DMS53 (cell line): Measurements from ENCODE around the gene SMAD4.
A peak's percentile ranks its signal among the peaks of the same experiment; 100 is the strongest.

Experiments used
- DNase-seq: peaks from one replicate; lab custom pipeline; 2025; lab: John Stamatoyannopoulos, UW

The SMAD4 gene

DNA sequence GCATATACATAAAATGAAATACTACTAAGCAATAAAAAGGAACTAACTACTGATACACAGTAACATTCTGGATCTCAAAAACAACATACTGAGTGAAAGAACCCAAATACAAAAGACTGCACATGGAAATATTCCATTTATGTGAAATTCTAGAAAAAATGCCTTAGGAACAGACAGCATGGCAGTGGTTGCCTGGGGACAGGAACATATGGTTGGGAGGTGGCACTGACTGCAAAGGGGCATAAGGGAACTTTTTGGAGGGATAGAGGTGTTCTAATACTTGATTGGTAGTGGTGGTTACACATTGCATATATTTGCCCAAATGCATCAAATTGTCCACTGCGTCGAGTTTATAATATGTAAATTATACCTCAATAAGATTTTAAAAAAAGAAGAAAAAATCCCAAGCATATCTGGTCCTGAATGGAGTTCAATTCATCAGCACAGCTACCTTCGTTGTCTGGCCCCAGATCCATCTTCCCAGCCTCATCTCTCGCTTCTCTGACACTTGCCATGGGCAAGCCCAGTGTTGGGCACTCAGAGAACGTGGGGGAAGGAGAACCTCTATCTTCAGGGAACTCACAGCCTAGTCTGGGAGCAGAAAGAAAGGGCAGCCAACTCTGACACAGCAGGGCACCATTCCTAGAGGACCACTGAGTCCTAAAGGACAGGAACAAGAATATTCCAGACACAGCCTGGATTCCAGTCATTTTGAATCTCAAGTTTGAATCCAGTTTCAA, 8.6 kb upstream of the SMAD4 start:
- no peak for DNase-seq

DNA sequence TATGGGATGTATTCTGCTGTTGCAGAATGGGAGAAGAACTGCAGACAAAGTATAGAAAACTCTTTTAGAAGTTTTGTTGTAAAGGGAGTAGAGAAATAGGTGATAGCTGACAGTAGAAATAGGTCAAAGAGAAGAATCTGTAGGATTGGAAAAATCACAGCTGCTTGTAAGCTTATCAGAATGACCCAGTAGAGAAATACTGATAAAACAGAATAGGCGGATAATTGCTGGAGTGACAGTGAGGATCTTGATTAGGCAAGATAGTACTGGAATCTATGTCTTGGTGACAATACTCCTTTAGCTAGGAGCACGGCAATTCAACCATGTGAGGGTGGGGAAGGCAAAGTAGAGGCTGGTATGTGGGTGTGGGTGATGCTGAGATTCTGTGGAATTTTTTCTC, 4.5 kb upstream of the SMAD4 start:
- DNase-seq, result no peak

DNA sequence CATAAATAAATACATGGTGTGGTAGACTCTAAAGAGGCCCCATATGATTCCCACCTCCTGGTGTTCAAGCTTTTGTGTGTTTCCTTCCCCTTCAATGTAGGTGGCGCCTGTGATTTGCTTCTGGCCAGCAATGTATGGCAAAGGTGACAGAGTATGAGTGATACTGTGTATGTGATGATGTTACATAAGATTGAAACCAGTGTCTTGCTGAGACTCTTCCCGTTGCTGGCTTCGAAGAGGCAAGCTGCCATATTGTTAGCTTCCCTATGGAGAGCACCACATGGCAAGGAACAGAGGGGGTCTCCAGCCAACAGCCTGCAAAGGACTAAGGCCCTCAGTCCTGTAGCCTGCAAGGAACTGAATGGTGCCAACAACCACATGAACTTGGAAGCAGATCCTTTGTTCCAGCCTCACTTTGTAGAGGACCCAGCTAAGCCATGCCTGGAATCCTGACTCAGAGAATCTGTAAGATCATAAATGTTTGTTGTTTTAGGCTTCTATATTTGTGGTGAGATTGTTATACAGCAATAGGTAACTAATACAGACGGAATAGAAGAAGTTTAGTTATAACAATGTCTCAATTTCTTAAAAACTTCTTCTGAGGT, 1.7 kb upstream of the SMAD4 start:
- peak; percentile 55 for DNase-seq

DNA sequence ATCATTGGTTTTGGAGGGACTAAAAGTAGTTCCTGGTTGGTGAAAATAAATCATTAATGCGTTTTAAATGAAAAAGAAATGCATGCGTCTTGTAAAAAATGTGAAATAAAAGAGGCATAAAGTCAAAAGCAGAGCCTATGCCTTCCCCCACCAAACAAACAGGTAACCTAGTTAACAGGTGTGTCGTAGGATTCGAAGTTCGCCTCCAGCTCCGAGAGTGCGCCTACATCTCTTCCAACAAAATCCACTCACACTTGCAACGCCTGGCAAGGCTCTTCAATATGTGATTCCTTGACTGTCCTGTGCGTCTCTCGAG, 677 bp upstream of the SMAD4 start:
- DNase-seq, result no peak

DNA sequence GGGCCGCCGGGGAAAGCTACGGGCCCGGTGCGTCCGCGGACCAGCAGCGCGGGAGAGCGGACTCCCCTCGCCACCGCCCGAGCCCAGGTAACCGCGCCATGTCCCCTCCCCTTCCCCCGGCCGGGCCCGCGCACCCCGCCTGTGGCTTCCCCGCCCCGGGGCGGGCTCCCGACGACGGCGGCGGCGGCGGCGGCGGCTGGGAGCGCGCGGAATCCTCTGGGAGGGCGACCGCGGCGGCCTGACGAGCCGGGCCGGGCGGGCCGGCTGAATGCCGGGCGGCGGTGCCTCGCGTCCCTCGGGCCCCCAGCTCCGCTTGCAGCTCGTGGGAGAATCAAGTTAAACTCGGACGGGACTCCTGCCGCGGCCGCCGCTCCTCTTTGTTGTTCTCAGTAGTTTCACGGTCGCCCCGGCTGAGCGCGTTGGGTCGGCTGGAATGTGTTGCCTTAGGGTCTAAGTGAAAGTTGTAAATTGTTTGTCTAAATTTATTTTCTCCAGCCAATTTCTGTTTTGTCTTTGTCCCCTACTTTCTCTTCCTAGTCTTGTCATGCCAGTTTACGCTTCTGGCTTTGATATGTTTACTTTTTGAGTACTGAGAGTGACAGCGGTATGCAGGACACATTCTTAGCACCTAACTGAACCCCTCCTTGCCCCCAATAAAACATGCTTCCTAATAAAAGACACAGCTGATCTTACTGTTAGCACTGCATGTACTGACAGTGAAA, 685 bp downstream of the SMAD4 start:
- DNase-seq, result peak; percentile 91

DNA sequence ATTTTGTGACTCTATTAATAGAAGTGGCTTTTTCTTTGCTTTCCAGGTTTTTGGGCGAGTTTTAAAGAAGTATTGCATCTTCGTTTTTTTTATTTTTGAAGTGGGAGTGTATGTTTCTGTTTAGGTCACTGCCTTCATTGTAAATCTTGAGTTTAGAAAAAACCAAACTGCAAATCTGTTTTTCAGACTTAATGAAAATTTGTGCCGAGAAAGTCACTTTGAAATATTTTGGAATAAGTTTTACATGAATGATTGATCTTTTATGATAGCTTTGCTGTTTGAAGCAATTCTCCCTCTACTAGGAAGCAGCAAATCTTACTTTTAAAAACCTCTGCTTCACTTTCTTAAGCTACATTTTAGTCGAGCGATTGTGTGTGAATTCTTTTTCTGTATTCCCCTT, 2.2 kb downstream of the SMAD4 start:
- no peak for DNase-seq

DNA sequence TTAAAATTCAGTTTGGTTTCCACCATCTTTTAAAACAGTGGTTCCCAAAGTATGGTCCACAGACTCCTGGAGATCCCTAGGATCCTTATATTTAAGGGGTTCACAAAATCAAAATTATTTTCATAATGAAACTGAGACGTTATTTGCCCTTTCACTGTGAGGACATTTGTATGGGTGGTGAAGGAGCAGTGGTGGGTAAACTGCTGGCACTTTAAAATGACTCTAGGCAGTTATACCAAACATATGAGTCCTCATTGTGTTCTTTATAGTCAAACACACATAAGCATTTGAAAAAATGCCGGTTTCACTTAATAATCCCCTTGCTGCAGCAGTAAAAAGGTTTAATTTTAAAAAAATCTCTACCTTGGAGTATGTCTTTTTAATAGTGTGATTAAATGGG, 7.2 kb downstream of the SMAD4 start:
- no peak for DNase-seq

DNA sequence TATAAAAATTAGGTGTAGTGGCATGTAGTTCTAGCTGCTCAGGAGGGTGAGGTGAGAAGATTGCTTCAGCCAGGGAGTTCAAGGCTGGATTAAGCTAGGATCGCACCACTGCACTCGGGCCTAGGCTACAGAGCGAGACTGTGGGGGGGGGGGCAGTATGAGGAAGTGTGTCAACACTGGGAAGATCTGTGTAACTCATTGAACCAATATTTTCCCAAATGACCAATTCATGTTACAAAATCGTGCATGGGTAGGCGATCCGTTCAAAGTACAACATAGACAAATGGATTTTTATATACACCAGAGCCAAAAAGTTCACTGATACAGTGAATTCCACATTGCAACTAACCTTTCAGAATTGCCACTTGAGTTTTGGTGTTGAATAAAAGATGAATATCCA, 8.1 kb downstream of the SMAD4 start:
- DNase-seq, result no peak

DNA sequence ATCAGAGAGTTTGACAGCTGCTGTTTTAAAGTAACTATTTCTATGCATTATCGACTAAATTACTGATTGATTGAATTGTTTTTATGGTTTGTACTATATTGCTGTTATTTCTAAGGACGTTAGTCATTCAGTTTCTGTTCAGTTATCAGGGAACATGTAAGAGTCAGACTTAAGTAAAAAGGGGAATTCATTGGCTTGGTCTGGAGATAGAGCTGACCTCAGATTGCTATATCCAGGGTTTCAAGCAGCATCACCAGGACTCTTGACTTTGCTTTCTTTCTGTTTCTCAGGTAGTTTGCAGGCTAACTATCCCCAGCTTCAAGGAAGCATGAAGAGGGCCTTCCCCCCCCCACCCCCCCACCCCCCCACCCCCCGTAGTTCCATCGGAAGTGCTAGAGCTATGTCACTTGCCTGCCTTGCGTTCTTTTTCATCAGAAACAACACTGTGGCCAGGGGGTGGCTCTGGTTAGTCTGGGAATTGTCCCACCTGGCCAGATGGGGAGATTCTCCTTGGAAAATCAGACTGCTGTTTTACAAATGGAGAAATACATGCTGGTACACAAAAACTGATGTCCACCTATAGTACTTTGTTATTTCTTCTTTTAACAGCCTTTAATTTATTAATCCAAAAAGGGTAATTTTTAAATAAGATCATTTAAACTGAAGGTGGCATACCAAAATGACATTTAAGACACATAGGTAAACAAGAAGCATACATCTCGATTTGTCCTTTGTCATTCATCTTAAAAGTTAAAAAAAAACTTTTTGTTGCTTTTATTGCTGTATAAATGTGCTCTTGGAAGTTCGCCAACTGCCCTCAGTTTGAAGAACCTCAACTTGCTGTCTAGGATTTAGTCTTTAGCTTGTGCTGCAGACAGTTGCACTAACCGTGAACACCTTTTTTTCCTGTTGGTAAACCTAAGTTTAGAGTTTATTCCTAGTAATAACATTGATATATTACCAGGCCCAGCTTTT, 9.4 kb downstream of the SMAD4 start:
- DNase-seq, result peak; percentile 14

DNA sequence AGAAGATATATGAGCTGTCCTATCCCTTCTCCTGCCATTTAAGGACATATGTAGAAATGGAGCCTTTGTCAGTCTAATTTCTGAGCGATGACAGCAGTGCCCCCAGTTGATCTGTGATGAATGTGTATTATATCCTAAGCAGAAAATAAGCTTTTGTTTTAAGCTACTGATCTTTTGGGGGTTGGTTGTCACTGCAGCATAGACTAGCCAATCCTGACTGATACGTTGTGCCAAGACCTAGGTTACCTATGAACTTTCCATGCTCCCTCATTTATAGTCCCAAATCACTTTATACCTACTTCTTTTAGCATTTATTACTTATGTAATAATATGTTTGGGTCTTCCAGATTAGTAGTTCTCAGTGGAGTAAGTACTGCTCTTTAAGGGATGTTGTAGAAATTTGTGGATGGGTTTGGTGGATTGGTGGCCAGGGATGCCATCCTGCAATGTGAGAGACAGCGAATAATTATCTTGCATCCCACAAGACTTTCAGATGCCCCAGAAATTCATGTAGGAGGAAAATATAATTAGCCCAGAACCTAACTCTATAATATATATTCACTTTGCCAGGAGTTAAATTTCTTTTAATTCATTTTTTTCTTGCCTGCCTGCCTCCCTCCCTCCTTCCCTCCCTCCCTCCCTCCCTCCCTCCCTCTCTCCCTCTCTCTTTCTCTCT, 11.8 kb downstream of the SMAD4 start:
- DNase-seq, result no peak

DNA sequence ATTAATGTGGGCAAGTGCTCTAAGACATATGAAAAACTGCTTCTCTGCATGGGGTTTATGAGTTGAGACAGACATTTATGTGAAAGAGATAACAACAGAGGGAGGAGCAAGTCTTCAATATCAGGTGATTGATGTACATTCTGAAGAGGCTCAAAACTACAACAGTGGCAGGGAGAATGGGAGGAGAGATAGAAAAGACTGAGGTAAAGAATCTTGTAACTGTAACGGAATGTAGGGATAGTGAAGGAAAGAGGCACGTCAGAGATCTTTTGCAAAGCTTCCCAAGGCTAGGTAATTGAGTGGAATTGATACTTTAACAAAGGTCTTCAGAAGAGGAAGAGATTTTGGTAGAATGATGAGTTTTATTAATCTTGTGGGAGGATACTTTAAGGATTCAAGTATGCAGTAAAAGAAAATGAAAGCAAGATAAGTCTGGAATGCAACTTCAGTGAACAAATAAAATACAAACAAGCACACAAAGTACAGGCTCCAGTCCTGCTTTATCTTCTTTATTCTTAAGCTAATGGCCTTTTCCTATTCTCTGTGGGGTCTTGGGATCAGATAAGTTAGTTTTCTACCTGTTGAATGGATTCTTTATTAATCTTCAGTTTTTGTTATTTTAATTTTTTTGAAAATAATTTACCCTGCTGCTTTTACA, 15.0 kb downstream of the SMAD4 start:
- DNase-seq, result no peak

DNA sequence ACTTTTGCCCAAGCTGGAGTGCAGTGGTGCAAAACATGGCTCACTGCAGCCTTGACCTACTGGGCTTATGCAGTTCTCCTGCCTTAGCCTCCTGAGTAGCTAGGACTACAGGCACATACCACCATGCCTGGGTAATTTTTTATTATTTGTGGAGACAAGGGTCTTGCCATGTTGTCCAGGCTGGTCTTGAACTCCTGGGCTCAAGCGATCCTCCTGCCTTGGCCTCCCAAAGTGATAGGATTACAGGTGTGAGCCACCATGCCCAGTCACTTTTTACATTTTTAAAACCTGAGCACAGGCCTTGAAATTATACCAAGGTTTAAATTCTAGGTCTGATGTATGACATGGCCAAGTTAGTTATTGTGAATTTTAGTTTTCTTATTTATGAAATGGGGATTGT, 18.2 kb downstream of the SMAD4 start:
- no peak for DNase-seq

DNA sequence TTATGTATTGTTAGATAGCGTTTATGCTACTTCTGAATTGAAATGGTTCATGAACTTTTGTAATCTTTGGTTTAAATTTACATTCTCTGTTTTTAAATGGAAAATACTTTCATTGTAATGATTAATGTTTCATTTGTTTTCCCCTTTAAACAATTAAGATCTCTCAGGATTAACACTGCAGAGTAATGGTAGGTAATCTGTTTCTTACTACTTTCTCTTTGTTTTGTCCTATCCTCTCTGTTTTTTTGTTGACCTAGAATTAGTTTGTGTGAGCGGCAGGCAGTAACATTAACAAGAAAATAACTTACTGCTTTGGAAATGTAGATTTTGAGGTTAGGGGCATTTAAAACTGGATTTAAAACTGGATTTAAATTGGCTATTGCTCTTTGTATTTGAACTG, 19.1 kb downstream of the SMAD4 start:
- no peak for DNase-seq

DNA sequence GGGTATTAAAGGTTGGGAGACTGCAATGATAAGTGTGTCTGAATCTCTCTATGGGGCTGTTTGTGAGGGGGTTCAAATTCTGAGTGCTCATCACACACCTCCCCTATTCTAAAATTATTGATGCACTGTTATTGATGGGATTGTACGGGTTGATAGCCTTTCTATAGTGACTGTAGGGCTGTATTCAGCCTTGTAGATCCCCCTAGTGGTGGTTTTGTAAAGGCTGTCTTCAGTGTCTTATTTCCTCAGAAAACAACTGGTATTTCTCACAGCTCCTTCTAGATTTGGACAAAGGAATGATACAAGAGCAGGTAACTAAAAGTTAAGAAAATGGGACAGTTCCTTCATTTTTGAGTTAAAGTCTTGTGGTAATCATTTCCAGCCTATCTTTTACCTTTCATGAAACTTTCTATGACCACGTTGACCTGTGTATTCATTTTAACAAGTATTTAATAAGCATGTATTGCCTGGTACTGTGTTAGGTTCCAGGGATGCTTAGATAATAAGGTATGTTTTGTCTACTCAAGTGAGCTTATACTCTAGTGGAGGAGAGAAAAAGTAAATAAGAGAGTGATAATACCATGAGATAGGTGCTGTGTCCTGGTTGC, 21.2 kb downstream of the SMAD4 start:
- peak; percentile 89 for DNase-seq

DNA sequence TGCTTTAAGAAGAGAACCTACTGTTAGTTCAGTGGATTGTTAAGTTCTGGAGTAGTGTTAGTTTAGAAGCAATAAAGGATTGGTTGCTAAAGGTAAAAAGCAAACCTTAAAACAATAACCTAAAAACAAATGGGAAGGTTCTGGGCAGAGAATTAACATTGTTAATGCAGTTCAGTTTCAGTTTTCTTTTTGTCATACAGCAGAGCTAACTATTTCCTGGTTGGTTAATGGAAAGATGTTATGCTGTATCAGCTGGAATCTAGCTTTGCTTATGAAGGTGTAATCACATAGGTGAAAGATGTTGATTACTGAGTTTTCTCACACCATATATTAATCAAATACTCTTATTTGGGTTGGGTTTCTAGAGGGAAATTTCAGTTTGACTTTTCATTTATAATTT, 23.8 kb downstream of the SMAD4 start:
- DNase-seq, result no peak

DNA sequence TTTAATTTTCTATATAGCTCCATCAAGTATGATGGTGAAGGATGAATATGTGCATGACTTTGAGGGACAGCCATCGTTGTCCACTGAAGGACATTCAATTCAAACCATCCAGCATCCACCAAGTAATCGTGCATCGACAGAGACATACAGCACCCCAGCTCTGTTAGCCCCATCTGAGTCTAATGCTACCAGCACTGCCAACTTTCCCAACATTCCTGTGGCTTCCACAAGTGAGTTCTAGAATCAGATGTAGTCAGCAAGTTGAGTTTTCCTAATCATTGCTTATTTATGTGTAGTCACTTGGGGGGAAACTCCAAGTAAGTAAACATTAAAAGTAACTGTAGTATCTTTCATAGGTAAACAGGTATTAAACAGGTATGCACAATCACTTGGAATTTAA, 24.8 kb downstream of the SMAD4 start:
- no peak for DNase-seq

DNA sequence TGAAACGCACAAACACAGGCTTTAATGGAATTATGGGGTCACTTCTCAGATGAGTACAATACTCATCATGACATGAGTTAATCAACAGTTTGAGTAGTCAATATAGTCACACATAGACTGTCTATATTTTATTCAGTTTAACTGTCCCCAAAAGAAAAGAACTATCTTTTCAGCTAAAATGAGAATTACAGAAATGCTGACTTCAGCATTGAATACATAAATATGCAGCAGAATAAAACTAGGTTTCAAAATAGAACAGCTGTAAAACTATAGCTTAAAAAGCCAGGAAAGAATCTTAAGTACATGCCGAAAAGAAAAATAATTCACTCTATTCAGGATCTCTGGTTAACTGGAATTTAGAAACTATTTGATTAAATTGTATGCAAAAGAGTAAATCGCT, 30.0 kb downstream of the SMAD4 start:
- DNase-seq, result no peak

DNA sequence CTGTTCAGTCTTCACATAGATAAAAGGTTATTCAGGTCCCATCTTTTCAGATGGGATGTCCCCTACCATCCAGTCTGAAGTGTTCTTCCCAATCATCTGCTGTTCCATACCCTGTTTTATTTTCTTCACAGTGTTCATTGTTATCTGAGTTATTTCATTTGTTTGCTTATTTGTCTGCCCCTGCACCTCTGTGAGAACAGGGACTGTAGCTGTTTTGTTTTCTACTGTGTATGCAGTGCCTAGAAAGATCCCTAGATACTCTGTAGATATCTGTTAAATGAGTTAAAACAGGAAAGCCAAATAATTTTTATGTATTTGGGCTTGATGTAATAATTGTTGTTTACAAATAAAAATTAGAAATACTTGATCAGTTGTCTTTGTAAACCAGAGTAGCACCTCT, 34.2 kb downstream of the SMAD4 start:
- no peak for DNase-seq

DNA sequence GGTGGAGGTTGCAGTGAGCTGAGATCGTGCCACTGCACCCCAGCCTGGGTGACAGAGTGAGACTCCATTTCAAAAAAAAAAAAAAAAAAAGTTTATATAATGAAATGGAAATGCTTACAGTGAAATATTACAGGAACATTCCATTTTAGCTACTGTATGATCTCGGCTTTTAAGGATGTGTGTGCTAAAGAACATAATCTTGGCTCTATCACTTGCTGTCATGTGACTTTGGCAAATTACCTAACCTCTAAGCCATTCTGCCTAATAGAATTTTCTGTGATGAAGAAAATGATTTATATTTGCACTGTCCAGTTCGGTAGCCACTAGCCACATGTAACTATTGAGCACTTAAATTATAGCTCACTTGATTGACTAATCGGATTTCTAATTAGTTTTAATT, 36.3 kb downstream of the SMAD4 start:
- DNase-seq, result no peak

DNA sequence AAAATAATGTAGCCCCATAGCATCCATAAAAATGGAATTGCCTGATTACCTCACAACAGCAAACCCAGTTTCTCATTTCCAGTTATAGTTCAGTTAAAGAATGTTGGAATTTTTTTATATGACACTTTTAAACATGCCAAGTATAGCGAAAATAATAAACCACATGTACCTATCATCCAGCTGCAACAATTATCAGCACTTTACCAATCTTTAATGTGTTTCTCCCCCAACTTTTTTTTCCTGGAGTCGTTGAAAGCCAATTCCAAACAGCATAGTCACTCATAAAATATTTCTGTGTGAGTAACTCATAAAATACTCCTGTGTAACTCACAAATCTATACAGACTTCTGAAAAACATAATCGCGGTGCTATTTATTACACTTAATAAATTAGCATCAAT, 38.1 kb downstream of the SMAD4 start:
- DNase-seq, result no peak

DNA sequence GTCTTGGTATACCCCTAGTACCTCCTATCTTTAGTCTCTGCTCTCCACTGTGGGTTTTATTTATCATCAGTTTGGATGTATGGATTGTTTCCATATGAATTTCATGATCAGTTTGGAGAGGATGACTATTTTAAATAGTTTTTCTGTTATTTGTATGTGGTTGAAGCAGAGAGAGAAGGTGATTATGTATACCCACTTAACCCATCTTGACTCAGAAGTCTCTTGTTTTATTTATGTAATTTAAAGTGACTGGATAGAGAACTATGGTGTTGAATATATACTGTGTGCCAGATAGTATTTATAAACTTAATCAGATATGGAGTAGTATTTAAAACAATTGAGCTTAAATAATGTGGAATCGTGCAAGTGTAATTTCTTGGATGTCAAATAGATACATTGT, 39.9 kb downstream of the SMAD4 start:
- DNase-seq, result no peak
